Adipocyte (in vitro differentiated cells): Measurements from ENCODE around the gene LEUTX.
"Not testable (repeated sequence)": the region's sequence is repeated elsewhere in the genome, so short reads cannot be mapped to it uniquely, and the experiment has no call there.

Experiments used
- DNase-seq: peaks from one replicate; pipeline ENCODE4 v3.0.0-alpha.2; 2015; ENCODE audit warnings: low read depth
- H3K27me3 ChIP-seq: replicated peaks from 2 replicates; pipeline ENCODE4 v1.7.0; 2013; ENCODE audit warnings: mild to moderate bottlenecking, low read length, moderate library complexity; ENCODE audit not compliant: control insufficient read depth, insufficient read depth
- H3K36me3 ChIP-seq: 2 replicates; pipeline ENCODE4 v1.7.0; 2013; ENCODE audit warnings: low read length, mild to moderate bottlenecking, moderate library complexity; ENCODE audit not compliant: control insufficient read depth, insufficient read depth, severe bottlenecking
- H3K4me1 ChIP-seq: 2 replicates; pipeline ENCODE4 v1.7.0; 2013; ENCODE audit warnings: mild to moderate bottlenecking, low read length, moderate library complexity; ENCODE audit not compliant: control insufficient read depth, insufficient read depth
- H3K4me3 ChIP-seq: 2 replicates; pipeline ENCODE4 v1.7.0; 2013; ENCODE audit warnings: mild to moderate bottlenecking, low read length, moderate library complexity
- H3K9ac ChIP-seq: 2 replicates; pipeline ENCODE4 v1.7.0; 2013; ENCODE audit warnings: mild to moderate bottlenecking, low read length, moderate library complexity
- H3K9me3 ChIP-seq: 2 replicates; pipeline ENCODE4 v1.7.0; 2013; ENCODE audit warnings: mild to moderate bottlenecking, low read length, moderate library complexity; ENCODE audit not compliant: control insufficient read depth

LEUTX gene

GRCh38 chr19:39746836-39747529, 31.7 kb upstream of the LEUTX start:
- Histone ChIP-seq H3K4me1 (no peaks in the 10 kb centered on the region), H3K27me3 (peaks cover 16% of the 10 kb centered on the region), H3K4me3 (no peak overlapping the region), H3K9me3 (no peaks in the 10 kb centered on the region), H3K36me3 (no peaks in the 10 kb centered on the region), H3K9ac (no peak overlapping the region)
- DNase-seq, result no peak

GRCh38 chr19:39749981-39750380, 28.7 kb upstream of the LEUTX start:
- H3K27me3 ChIP-seq, result peaks cover 16% of the 10 kb centered on the region
- H3K36me3 ChIP-seq, result no peaks in the 10 kb centered on the region
- H3K9ac ChIP-seq, result no peak overlapping the region
- no peak for DNase-seq
- no peaks in the 10 kb centered on the region for H3K9me3 ChIP-seq
- H3K4me3 ChIP-seq, result no peak overlapping the region
- no peaks in the 10 kb centered on the region for H3K4me1 ChIP-seq

DNA sequence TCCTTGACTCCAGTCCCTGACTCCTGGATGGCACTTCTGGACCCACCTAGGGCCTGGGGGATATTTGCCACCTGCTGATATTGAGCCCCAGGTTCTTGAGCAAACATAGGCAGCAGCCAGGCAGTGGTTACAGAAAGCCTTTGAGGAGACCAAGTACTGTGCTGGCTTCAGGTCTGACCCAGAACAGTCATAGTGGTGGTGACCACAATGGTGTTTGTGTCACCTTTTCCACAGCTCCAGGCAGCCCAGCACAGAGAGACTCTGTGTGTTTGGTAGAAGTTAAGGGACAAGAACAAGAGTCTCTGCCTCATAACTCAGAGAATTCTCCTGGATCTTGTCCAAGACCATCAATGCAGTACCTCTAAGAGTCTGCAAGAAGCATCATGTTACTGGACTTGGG, 26.3 kb upstream of the LEUTX start:
- Histone ChIP-seq H3K36me3 (no peaks in the 10 kb centered on the region), H3K4me3 (no peak overlapping the region), H3K9me3 (no peaks in the 10 kb centered on the region), H3K4me1 (no peaks in the 10 kb centered on the region), H3K27me3 (peaks cover 32% of the 10 kb centered on the region), H3K9ac (no peak overlapping the region)
- no peak for DNase-seq

GRCh38 chr19:39752795-39753194, 25.9 kb upstream of the LEUTX start:
- no peak overlapping the region for H3K9ac ChIP-seq
- no peaks in the 10 kb centered on the region for H3K36me3 ChIP-seq
- H3K9me3 ChIP-seq, result no peaks in the 10 kb centered on the region
- no peak overlapping the region for H3K4me3 ChIP-seq
- DNase-seq, result no peak
- H3K4me1 ChIP-seq, result no peaks in the 10 kb centered on the region
- peaks cover 34% of the 10 kb centered on the region for H3K27me3 ChIP-seq

DNA sequence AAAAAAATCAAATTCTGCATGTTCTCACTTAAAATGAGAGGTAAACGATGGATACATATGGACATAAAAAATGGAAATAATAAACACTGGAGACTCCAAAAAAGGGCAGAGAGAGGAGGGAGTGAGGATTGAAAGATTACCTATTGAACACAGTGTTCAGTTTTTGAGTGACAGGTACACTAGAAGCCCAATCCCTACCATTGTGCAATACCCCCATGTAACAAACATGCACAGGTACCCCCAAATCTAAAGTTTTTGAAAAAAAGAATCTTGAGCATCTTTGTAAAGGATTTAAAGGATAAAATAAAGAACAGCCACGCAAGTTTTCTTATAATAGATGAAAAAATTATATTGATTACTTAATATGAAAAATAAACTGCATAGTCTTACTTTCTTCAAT, 24.1 kb upstream of the LEUTX start:
- H3K27me3 ChIP-seq, result peaks cover 36% of the 10 kb centered on the region
- H3K4me1 ChIP-seq, result no peaks in the 10 kb centered on the region
- H3K36me3 ChIP-seq, result no peaks in the 10 kb centered on the region
- H3K9me3 ChIP-seq, result no peaks in the 10 kb centered on the region
- no peak overlapping the region for H3K9ac ChIP-seq
- no peak for DNase-seq
- no peak overlapping the region for H3K4me3 ChIP-seq

GRCh38 chr19:39754971-39755370, 23.7 kb upstream of the LEUTX start:
- Histone ChIP-seq H3K36me3 (no peaks in the 10 kb centered on the region), H3K27me3 (peaks cover 40% of the 10 kb centered on the region), H3K4me1 (no peaks in the 10 kb centered on the region), H3K9ac (no peak overlapping the region), H3K4me3 (no peak overlapping the region), H3K9me3 (no peaks in the 10 kb centered on the region)
- DNase-seq, result no peak

GRCh38 chr19:39759457-39760184, 19.0 kb upstream of the LEUTX start:
- Histone ChIP-seq H3K36me3 (no peaks in the 10 kb centered on the region), H3K4me3 (no peak overlapping the region), H3K4me1 (no peaks in the 10 kb centered on the region), H3K9ac (no peak overlapping the region), H3K9me3 (no peaks in the 10 kb centered on the region), H3K27me3 (peaks cover 43% of the 10 kb centered on the region)
- DNase-seq, result no peak

DNA sequence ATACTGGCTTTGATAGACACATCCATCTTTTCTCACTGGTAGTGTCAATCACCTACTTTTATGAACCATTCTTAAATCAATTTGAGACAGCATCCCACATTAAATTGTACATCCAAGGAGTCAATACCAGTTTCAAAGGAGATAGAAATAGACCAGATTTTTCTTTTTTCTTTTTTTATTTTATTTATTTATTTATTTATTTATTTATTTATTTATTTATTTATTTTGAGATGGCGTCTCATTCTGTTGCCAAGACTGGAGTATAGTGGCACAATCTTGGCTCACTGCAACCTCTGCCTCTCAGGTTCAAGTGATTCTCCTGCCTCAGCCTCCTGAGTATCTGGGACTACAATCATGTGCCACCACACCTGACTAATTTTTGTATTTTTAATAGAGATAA, 16.8 kb upstream of the LEUTX start:
- not testable (repeated sequence) for H3K4me1 ChIP-seq, H3K9ac ChIP-seq, H3K36me3 ChIP-seq, H3K4me3 ChIP-seq, H3K9me3 ChIP-seq, DNase-seq
- H3K27me3 ChIP-seq, result peaks cover 29% of the 10 kb centered on the region

- Histone ChIP-seq H3K4me3 (no peak overlapping the region), H3K4me1 (no peaks in the 10 kb centered on the region), H3K9ac (no peak overlapping the region), H3K36me3 (no peaks in the 10 kb centered on the region), H3K9me3 (no peaks in the 10 kb centered on the region), H3K27me3 (peaks cover 21% of the 10 kb centered on the region)
- peak; percentile 72 for DNase-seq
These were observed 13.3 kb upstream of the LEUTX start for GRCh38 chr19:39765091-39766076.

DNA sequence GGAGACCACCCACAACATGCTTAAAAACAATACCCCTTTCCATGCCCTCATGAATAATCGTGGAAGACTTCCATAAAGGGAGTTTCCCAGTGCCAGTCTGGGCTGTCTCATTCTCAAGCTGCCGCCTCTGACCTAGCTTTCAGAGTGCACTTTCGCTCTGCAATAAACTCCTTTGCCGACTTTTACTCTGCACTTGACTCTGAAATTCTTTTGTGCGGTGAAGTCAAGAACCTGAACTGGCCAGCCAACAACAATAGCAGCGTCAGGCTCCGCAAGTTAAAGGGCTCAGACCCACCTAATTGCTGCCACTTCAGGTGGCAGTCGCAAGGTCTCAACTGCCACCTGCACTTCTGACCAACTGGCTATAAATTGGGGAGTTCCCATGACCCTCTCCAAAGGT, 10.3 kb upstream of the LEUTX start:
- H3K9ac ChIP-seq, result no peak overlapping the region
- H3K36me3 ChIP-seq, result no peaks in the 10 kb centered on the region
- no peaks in the 10 kb centered on the region for H3K9me3 ChIP-seq
- no peak for DNase-seq
- no peak overlapping the region for H3K4me3 ChIP-seq
- peaks cover 29% of the 10 kb centered on the region for H3K27me3 ChIP-seq
- no peaks in the 10 kb centered on the region for H3K4me1 ChIP-seq

- DNase-seq, result no peak
- no peaks in the 10 kb centered on the region for H3K9me3 ChIP-seq
- H3K9ac ChIP-seq, result no peak overlapping the region
- H3K27me3 ChIP-seq, result peaks cover 28% of the 10 kb centered on the region
- H3K4me1 ChIP-seq, result no peaks in the 10 kb centered on the region
- no peak overlapping the region for H3K4me3 ChIP-seq
- H3K36me3 ChIP-seq, result no peaks in the 10 kb centered on the region
These were observed 9.9 kb upstream of the LEUTX start for GRCh38 chr19:39768786-39769185.
